ENCODE results near the gene ASTL.

The ASTL gene

DNA sequence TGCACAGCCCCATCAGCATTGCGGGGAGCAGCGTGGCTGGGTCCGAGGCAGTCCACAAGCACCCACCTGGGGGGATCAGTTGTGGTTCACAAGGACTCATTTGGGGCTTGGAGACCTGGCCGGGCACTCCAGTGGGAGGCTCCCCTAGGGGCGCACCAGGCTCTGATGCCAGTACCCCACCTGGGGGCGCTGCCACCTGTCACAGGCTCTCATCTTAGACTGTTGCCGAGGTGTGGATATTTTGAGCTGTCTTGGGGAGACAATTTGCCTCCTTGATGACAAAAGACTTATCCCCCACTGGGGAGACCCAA lies 25.0 kb downstream of the ASTL start:
- H3K4me3 ChIP-seq (replicated peaks in 1 of 2; ENCODE audit: low read depth in 2 of 2, low read length in 2 of 2): no peak overlapping the region
- TF ChIP-seq CTCF (IDR thresholded peaks at IDR 0.05; ENCODE audit: low read depth, low read length): no peak
- no peak for DNase-seq (ENCODE audit: low read depth in 2 of 2)

- no peak for DNase-seq (ENCODE audit: low read depth in 2 of 2)
- TF ChIP-seq CTCF (IDR thresholded peaks at IDR 0.05; ENCODE audit: low read depth, low read length): no peak
- no peak overlapping the region for H3K4me3 ChIP-seq (replicated peaks in 1 of 2; ENCODE audit: low read depth in 2 of 2, low read length in 2 of 2)
These were observed 25.6 kb downstream of the ASTL start for GRCh38 chr2:96112501-96113366.

GRCh38 chr2:96111823-96112500 lies 26.3 kb downstream of the ASTL start:
- no peak overlapping the region for H3K4me3 ChIP-seq (replicated peaks in 1 of 2; ENCODE audit: low read depth in 2 of 2, low read length in 2 of 2)
- no peak for DNase-seq (ENCODE audit: low read depth in 2 of 2)
- TF ChIP-seq CTCF (IDR thresholded peaks at IDR 0.05; ENCODE audit: low read depth, low read length): no peak

DNA sequence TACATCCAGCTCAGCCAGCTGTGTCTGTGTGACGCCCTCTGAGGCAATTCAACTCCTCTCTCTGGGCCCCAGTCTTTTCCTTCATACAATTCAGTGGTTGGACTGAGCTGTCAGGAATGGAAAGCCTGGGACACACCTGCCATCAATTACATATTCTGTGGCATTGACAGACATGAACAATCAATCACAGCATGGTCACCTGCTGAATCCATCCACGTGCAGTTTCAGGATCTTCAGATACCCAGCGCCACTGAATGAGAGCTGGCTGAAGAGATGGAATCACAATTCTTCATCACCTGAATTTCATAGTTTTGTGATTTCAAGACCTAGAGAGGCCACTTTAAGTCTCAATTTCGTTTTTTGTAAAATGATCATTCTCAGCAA lies 27.1 kb downstream of the ASTL start:
- DNase-seq (ENCODE audit: low read depth in 2 of 2): no peak
- H3K4me3 ChIP-seq (replicated peaks in 1 of 2; ENCODE audit: low read depth in 2 of 2, low read length in 2 of 2): no peak overlapping the region
- TF ChIP-seq CTCF (IDR thresholded peaks at IDR 0.05; ENCODE audit: low read depth, low read length): no peak

- no peak for TF ChIP-seq CTCF (IDR thresholded peaks at IDR 0.05; ENCODE audit: low read depth, low read length)
- no peak for DNase-seq (ENCODE audit: low read depth in 2 of 2)
- H3K4me3 ChIP-seq (replicated peaks in 1 of 2; ENCODE audit: low read depth in 2 of 2, low read length in 2 of 2): no peak overlapping the region
These were observed 27.6 kb downstream of the ASTL start for GRCh38 chr2:96110621-96111256.

GRCh38 chr2:96109931-96110511 lies 28.3 kb downstream of the ASTL start:
- no peak for TF ChIP-seq CTCF (IDR thresholded peaks at IDR 0.05; ENCODE audit: low read depth, low read length)
- no peak for DNase-seq (ENCODE audit: low read depth in 2 of 2)
- H3K4me3 ChIP-seq (replicated peaks in 1 of 2; ENCODE audit: low read depth in 2 of 2, low read length in 2 of 2): no peak overlapping the region

Data from cardiac fibroblast (primary cell).